Measurements from ENCODE around the gene SPRED2.

The SPRED2 gene

DNA sequence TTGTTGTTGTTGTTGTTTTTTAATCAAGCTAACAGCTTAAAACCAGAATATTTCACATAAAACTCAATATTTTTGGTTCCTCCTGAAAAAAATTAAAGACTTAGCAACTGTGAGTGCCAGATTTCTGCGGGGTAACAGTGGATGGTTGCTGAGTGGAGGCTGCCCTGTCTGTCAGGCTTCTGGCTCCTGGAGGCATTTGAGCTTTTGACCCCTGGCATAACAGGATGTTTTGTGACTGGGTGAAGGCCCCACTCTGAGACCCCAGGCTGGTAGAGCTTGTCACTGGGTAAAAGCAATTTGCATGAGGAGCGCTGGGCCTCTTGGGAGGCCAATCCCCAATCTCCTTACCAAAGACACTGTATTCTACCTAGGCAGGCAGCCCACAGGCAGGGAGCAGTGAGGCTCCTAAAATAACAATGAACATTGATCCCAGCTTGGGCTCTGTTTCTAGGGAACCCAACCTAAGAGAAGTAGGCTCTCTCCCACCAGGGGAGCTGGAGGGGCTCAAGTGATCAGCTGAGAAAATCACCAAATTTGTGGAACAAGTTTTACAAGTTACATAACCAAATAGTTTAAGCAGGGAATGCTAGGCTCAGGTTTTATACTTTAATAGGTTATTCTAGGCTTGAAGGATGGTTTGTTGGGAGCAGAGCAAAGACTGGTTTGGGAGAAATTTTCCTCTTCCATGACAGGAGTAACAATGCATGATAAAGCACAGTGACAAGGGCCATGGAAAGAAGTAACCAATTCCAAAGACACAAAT is 5.9 kb upstream of the SPRED2 start:
- no peak for DNase-seq

DNA sequence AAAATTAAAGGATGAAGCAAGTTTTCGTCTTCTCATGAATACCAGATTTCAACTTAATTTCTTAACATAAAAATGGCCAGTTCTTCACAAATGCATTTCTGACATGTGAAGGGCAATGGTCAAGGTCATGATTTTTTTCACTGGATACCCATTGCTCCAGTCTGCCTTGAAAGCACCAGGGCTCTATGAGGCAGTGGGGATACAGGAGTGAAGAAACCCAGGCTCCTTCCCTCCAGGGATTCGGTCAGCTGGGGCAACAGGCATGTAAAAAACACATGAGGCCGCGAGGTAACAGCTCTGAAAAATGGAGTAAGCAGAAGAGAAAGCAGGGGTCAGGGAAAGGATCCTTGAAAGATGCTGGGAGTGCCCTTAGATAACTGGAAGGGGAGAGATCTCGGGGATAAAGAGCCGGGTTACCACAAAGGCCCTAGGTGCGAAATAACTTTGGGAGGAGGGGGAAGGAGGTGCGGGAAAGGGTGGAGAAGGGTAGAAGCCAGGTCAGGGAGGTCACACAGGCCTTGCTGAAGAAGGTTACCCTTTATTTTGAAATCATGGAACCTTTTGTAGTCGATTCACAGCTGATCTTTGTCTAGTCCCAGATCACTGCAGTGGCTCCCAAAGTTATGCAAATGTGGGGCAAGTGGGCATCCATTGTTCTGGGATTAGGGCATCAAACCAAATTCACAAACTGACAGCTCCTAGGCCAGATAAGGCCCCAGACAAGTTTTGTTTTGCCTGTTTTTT is 5.2 kb upstream of the SPRED2 start:
- DNase-seq = no peak

DNA sequence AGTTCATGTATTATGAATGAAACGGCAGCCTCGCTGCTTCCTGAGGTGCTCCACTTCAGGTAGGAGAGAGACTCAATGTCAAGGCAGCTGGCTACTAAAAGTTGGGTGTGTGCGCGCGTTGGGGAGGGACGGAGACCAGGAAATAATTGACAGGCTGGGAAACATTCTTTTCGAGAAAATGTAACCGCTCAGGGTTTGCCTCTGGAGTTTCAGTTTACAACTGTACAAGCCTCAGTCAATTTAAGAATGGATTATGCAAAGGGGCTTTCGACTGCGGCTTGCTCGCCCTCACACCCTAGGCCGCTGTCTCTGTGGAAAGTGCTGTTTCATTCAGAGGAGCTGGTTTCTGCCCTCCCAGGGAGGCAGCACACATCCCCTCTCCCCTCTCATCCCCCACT is 4.4 kb upstream of the SPRED2 start:
- no peak for DNase-seq

DNA sequence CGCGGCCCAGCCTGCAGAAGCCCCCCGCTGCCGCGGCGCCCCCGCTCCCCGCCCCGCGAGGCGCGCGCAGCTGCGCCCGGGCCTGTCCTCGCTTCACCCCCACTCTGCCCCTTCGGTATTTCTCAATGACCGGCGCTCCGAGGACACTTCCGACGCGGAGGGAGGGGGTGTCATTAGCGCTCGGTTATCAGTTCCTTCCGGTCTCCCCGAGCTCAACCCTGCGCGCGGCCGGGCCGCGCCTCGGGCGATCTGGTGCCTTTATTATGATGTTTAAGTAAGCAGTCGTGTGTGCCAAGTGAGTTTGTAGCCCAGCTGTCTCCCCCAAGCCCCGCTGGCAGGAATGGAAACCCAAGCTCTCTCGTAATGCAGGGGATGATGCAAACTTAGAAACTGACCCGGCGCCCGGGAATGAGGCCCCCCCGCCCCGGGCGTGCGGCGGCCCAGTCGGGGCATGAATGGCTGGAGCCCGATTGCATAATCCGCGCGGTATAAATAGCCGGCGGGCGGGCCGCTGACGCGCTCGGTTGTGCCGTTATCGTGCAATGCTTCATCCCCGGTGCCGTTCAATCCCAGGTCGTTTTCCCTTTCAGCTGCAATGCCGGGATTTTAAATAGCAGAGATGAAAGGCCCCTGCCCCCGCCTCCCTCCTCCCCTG is 3.9 kb upstream of the SPRED2 start:
- DNase-seq = peak; percentile 35

DNA sequence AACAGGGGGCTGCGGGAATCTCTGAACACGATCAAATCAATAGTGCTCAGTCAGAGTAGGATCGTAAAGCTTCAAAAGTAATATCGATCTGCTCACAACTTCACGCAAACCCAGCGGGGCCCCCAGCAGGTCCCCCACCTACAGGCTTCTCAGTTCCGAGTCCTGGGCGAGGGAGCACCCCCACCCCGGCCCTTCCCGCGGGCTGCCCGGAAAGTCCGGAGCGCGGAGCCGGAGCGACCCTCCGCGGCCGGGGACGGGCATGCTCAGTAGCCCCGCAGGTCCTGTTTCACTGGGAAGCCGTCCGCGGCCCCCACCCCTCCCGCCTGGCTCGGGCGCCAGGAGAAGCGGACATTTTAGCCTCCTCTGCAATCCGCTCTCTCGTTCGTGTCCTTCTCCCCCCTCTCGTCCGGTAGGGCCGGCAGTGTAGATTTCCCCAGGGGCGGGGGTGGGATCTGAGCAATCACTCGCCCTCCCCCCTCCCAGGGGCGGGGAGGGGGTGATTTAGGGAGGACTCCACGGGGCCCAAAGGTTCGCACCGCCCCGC is 3.3 kb upstream of the SPRED2 start:
- DNase-seq = peak; percentile 21

DNA sequence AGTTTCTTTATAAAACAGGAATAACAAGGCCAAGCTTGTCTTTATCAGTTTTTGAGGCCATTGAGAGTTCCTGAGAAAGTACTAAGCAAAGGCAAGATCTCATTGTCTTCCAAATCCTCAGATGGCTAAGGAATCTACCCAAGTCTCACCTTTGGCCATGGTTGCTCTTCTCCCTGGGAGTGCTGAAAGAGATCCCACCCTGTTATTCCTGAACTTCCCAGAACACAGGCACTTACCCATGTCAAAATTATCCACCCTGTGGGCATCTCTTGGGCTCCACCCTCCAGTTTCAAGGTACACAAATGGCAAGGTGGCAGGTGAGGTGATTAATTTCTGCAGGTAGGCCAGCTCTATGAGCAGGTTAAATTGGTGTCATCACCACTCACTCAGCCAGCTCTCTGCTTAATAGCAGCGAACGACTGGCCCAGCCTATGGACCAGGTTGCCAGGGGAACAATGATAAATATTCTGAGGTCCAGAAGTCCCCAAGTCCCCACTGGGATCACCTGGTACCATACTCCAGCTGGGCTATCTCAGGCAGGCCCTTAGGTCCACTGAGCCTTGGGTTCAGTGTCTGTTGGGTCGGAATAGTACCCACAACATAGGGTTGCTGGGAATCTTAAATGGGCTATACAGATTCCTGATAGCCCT is 2.3 kb upstream of the SPRED2 start:
- no peak for DNase-seq

DNA sequence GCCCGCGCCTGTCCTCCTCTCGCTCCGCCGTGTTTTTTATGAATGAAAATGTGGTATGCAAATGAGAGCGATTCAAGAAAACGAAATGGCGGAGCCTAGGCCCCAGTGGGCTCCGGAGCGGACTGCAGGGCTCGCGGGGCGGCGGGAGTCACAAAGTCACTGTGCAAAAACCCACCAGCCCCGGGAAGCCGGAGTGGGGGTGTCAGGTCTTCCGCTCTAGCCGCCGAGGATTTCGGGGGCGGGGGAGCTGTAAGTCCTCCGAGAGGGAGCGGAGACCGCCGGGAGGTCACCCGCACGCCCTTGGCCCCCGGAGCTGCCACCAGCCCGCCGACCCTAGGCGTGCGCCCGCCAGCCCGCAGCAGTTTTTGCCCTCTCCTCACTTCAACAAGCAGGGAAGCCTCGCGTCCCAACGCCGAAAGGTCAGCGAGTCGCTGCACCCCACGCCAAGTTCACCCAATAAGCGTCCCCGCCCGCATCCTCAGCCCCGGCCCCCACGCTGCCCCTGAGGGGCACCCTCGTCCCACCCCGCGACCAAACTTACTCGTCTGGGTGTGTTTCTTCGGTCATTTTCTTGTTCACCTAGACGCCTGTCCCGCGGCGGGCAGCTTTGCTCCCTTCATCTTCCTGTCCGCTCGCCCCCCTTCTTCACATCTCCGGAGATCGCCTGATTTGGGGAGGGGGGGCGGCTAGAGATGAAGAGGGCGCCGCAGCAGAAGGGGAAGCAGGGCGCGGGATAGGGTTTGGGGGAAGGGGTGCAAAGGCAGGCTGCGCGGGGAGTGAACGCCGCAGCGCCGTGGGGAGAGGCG is 775 bp downstream of the SPRED2 start:
- peak; percentile 52 for DNase-seq

DNA sequence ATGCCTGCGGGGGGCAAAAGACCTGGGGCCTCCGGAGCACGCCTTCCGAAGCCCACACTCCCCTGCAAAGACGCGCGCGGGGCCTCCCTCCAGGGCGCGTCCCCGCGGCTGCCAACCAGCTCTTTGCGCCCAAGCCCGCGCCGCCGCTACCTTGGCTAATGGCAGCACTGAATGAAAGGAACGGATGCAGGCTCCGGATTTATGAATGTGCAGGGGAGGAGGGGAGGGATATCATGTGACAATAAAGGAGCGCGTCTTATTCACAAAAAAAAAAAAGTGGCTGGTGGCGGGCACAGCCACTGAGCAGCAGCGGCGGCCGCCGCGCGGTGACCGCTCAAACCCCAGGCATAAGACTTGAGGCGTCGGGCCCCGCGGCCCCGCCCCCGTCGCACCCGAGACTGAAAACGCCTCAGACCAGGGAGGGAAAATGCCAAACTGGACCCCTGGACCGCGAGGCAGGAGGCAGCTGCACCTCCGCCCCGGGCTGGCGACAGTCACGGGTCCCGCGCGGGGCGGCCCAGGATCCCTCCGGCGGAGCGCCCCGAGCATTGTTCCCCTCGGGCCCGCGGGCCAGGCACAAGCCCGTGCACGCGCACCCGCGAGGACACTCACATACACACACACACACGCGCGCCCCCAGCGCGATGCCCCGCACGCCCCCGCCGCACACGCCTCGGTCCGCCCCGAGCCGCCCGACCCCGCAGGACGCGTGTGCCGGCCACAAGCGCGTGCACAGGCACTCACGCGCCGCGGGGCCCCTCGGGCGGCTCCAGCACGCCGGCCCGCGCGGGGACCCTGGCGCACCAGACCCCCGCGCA is 1.6 kb downstream of the SPRED2 start:
- DNase-seq = peak; percentile 65

DNA sequence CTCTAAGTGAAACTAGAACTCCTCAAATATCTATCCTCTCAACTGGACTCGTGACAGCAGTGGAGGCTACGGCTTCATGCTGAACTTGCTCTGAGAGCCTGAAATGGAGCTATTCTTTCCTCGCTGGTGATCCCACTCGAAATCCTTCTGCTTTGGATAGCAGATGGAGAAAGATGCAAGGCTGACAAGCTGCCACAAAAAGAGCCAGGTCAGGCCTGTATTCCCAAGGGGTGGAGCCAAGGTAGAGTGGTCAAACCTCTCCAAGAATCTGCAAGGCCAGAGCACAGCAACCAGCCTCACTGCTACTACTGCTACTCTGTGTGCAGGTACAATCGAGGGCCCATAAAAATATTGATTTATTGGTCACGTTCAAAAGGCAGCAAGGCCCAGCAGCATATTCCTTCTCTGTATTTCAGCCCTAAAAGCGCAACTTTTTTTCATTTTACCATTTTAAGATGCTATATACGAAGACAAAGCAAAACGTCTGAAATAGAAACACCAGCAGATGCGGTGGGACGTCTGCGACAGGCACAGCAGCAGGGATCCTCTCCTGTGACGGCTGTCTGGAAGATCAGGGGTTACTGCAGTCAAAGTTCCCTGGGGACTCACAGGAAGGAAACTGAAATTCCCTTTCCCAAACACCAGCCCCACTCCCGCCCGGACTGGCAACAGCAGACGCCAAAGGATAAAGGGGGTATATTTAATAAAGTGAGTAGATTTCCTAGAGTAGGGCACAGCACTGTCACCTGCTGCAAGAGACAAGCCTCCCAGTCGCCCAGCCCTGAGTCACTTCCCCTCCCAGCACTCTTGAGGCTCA is 2.4 kb downstream of the SPRED2 start:
- no peak for DNase-seq

DNA sequence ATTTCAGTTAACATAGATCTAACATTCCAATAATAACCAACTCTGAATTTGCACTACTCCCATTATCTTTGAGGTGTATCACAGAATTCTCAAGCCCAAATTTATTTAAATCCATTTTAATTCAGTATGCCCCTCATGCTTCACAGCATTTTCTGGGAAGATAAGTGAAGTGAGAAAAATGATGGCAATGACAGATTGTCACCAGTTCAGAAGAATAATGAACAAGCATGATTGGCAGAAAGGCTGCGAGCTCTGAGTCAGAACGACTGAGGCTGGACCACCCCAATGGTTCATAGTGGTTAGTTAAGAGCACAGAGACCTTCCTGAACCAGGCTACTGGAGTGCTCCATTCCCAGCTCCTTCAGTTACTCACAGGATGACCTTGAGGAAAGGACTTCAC is 4.9 kb downstream of the SPRED2 start:
- DNase-seq = no peak

DNA sequence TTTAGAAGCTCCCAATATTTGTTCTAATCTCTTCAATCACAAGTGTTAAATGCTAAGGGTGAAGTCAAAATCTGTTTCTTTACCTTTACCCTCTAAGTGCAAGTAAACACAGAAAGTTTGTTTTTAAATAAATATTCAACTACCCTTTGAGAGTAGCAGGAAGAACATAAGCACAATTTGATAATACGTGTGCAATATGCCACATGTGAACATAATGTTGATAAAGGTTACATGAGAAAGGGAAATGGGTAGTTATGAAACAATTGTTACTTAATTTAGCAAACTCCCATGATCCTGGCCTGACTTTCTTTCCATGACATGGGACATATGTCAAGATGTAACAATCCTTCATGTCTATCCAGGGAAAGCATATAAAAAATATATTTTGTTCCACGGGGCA is 7.1 kb downstream of the SPRED2 start:
- DNase-seq = no peak

DNA sequence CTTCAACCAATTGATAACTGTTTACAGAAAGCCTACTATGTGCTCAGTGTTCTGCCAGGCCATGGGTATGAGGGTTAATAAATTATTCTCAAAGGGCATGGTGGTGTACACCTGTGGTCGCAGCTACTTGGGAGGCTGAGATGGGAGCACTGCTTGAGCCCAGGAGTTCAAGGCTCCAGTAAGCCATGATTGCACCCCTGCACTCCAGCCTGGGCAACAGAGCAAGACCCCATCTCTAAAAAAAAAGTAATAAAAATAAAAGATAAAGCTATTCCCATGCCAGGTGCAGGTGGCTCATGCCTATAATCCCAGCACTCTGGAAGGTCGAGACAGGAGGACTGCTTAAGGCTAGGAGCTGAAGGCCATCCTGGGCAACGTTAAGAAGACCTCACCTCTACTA is 8.0 kb downstream of the SPRED2 start:
- DNase-seq = no peak

DNA sequence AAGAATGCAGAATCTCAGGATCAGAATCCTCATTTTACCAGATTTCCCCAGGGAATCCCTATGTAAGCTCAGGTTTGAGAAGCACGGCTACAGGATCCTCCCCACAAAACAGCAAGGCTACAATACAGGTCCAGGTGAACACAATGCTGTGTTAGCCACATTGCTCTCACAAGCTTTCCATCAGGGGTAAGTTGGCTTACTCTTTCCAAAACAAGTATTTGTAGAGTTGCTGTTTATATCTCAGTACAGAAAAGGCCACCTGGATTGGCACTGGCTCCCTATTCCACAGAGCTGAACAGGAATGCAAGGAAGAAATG is 11.0 kb downstream of the SPRED2 start:
- no peak for DNase-seq

DNA sequence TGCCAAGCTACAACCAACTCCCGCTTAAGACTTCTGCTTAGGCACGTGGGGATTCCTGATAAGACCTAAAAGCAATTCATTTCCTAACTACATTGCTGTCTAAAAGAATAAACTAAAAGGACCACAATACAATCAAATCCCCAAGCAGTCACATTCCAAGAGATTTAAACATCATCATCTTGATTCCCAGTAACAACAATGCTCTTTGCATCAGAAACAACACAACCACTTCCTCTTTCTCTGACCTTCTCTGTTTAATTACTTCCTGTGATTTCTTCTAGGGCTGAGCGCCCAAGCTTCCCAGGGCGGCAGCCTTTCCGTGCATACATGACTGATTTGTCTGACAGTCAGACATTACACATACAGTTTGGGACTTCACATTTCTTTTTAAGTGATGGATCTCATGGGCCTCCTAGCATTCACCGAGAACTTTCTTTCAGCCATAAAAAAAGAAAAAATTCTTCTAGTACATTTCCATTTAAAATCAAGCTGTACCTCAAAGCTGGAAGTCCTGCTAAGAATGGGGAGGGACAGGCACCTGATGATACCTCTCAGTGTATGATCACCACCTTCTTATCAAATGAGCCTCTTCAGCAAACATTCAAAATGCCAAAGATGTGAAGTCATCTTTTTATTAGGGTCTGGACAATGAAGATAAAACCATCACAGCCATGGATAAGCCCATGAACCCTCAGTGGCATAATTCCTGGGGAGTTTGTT is 11.5 kb downstream of the SPRED2 start:
- DNase-seq = peak; percentile 22

DNA sequence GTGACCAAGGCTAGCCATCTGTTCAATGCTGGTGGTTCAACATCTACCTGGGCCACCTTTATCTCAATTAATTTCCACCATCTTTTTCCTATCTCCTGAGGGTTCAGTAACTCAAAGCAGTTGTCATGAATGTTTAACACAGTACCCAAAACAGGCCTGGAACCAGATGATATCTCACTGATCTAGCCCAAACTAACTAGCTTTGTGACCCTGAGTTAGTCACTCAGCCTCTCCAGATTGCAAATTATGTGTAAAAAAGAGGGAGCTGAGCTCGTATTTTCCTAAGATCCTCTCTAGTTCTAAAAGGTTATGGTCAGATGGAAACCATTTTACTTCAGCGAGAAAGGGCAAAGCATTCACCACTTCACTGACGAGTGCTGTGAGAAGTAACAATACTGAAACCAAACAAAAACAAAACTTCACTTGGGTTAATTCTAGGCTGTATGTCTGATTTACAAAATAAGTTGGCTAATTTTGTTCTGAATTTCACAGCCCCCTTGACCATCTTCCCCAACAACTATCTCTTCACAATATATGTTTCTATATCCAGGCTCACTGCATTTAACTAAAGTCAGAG is 14.8 kb downstream of the SPRED2 start:
- no peak for DNase-seq

DNA sequence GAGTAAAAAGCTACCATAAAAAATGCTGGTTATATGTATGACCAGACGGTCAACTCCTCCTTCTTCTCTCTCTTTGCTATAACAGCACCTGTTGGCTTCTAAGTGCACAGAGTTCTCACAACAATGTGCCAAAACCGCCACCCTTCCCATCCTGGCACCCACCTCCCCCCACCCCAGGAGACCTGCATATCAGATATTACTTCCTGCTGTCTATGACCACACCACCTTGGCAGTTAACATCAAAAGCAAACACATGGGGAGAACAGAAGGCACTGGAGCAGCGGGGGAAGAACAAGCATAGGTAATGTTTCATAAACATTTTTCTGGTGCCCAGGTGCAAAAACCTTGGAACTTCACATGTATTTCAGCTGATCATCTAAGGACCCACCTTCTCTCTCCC is 15.5 kb downstream of the SPRED2 start:
- DNase-seq = peak; percentile 11

DNA sequence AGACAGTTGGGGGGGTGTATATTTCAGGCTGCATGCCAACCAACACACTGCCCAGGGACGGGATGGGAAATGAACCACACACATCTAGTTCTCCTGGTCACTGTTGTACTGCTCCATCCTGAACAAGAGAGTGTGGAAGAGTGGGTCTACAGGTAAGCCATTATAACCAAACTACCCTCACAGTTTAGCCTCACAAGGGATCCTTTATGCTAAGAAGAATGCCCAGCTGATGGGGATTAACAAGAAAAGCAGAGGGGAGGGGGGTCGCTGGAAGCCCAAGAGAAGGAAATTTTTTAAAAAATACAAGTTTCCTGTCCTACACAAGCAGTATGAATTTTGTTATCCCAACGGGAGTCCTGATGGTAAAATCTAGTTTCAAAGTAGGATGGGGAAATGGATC is 16.1 kb downstream of the SPRED2 start:
- DNase-seq = no peak

DNA sequence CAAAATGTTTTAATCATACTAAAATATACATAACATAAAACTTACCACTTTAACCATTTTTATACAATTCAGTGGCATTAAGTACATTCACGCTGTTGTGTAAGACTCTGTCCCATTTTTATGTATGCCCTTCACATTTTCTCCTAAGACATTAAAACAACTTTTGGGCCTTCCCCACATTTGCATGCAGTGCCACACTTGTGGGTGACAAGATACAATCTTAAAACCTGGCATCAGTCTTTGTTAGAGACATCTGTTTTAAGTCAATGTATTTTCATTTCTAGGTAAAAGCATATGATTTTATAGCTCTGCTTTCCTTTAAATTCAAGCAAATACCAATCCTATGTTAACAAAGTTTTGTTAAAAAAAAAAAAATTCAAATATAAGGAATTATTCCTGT is 17.3 kb downstream of the SPRED2 start:
- DNase-seq = no peak

DNA sequence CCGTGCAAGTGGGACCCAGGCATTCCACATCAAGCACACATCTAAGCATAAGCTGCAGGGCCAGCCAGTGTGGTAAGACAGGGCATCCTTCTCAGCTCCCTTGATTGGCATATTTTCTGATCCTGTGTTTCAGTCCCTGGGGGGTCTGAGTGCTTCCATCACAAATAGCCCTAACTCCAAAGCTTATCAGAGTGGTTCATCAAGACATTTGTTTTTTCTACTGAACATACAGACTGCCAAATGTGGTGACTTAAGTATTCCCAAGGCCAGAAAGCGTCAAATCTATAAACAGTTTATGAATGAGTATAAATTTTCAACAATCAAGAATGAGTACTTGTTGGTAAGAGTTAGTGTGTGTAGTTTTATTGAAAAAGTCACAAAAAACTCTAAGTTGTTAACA is 18.8 kb downstream of the SPRED2 start:
- DNase-seq = no peak

DNA sequence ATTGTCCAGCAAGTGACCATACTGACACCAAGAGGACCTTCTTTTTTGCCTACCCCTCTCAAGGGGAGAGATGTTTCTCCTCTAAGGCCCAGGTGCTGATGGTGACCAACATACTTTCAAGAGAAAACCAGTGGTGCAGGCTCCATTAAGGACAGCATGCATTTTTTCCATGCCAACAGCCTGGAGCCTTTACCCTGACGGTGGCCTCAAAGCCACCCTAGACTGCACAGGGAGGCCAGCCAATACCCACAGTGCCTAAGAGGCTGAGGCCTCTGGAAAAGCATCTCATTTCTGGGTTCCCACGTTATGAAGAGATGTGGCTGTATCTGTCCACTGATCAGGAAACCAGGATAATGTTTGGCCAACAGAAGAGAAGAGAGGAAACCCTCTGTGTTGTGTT is 19.3 kb downstream of the SPRED2 start:
- no peak for DNase-seq

Measured in CD4-positive, alpha-beta T cell treated with Interleukin-17A for 4 hours (primary cell).